GM12865 (cell line): ENCODE results near the gene MRPL51.

ENCODE experiments used
- DNase-seq: peaks from one replicate; pipeline ENCODE4 v3.0.0; 2010; ENCODE audit warnings: low read depth
- H3K4me3 ChIP-seq: 2 replicates; pipeline ENCODE4 v1.5.1; 2011; ENCODE audit warnings: mild to moderate bottlenecking, low read depth, low read length, control low read depth
- TF ChIP-seq, protein P1 (sequence below): IDR thresholded peaks from 2 replicates; pipeline ENCODE4 v1.5.1; 2011; ENCODE audit warnings: low read length, control low read depth, low read depth, inconsistent platforms; ENCODE audit not compliant: insufficient read depth; ENCODE audit errors: missing control alignments

MRPL51 gene

DNA sequence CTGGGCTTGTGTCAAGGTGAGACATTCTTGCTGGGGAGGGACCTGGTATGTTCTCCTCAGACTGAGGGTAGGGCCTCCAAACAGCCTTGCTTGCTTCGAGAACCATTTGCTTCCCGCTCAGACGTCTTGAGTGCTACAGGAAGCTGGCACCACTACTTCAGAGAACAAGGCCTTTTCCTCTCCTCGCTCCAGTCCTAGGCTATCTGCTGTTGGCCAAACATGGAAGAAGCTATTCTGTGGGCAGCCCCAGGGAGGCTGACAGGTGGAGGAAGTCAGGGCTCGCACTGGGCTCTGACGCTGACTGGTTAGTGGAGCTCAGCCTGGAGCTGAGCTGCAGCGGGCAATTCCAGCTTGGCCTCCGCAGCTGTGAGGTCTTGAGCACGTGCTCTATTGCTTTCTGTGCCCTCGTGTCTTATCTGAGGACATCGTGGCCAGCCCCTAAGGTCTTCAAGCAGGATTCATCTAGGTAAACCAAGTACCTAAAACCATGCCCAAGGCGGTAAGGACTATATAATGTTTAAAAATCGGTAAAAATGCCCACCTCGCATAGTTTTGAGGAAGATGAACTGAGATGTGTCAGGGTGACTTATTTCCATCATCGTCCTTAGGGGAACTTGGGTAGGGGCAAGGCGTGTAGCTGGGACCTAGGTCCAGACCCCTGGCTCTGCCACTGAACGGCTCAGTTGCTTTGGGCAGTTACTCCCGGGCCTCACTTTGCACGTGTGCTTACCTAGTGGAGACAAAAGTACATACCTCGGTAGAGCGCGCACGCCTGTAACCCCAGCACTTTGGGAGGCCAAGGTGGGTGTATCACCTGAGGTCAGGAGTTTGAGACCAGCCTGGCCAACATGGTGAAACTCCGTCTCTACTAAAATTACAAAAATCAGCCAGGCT, 45.6 kb upstream of the MRPL51 start:
- peak; percentile 77 for DNase-seq
- TF ChIP-seq, protein P1, sequence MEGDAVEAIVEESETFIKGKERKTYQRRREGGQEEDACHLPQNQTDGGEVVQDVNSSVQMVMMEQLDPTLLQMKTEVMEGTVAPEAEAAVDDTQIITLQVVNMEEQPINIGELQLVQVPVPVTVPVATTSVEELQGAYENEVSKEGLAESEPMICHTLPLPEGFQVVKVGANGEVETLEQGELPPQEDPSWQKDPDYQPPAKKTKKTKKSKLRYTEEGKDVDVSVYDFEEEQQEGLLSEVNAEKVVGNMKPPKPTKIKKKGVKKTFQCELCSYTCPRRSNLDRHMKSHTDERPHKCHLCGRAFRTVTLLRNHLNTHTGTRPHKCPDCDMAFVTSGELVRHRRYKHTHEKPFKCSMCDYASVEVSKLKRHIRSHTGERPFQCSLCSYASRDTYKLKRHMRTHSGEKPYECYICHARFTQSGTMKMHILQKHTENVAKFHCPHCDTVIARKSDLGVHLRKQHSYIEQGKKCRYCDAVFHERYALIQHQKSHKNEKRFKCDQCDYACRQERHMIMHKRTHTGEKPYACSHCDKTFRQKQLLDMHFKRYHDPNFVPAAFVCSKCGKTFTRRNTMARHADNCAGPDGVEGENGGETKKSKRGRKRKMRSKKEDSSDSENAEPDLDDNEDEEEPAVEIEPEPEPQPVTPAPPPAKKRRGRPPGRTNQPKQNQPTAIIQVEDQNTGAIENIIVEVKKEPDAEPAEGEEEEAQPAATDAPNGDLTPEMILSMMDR, result no peak
- no peak overlapping the region; the same call in 1 of the 2 replicates for H3K4me3 ChIP-seq

DNA sequence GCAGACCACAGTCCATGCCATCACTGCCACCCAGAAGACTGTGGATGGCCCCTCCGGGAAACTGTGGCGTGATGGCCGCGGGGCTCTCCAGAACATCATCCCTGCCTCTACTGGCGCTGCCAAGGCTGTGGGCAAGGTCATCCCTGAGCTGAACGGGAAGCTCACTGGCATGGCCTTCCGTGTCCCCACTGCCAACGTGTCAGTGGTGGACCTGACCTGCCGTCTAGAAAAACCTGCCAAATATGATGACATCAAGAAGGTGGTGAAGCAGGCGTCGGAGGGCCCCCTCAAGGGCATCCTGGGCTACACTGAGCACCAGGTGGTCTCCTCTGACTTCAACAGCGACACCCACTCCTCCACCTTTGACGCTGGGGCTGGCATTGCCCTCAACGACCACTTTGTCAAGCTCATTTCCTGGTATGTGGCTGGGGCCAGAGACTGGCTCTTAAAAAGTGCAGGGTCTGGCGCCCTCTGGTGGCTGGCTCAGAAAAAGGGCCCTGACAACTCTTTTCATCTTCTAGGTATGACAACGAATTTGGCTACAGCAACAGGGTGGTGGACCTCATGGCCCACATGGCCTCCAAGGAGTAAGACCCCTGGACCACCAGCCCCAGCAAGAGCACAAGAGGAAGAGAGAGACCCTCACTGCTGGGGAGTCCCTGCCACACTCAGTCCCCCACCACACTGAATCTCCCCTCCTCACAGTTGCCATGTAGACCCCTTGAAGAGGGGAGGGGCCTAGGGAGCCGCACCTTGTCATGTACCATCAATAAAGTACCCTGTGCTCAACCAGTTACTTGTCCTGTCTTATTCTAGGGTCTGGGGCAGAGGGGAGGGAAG, 44.7 kb upstream of the MRPL51 start:
- DNase-seq, result peak; percentile 92
- peak overlapping the region; percentile 92 for H3K4me3 ChIP-seq
- TF ChIP-seq, protein P1, result peak; percentile 77

DNA sequence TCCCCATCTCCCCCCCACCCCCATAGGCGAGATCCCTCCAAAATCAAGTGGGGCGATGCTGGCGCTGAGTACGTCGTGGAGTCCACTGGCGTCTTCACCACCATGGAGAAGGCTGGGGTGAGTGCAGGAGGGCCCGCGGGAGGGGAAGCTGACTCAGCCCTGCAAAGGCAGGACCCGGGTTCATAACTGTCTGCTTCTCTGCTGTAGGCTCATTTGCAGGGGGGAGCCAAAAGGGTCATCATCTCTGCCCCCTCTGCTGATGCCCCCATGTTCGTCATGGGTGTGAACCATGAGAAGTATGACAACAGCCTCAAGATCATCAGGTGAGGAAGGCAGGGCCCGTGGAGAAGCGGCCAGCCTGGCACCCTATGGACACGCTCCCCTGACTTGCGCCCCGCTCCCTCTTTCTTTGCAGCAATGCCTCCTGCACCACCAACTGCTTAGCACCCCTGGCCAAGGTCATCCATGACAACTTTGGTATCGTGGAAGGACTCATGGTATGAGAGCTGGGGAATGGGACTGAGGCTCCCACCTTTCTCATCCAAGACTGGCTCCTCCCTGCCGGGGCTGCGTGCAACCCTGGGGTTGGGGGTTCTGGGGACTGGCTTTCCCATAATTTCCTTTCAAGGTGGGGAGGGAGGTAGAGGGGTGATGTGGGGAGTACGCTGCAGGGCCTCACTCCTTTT, 44.0 kb upstream of the MRPL51 start:
- H3K4me3 ChIP-seq, result peak overlapping the region; percentile 92
- TF ChIP-seq, protein P1, result no peak
- peak; percentile 25 for DNase-seq

GRCh38 chr12:6535960-6536847, 43.1 kb upstream of the MRPL51 start:
- peak; percentile 22 for DNase-seq
- TF ChIP-seq, protein P1, result no peak
- peak overlapping the region; percentile 92 for H3K4me3 ChIP-seq

- H3K4me3 ChIP-seq, result peak overlapping the region; percentile 92
- TF ChIP-seq, protein P1, result no peak
- DNase-seq, result no peak
These were observed 42.6 kb upstream of the MRPL51 start for GRCh38 chr12:6535697-6535946.
